Motor neuron (in vitro differentiated cells): ENCODE measurements around the gene SMAP2. TPM values are rescaled to one million over a fixed set of nuclear protein-coding genes. Genes with fewer than 3 reads are reported as not detected.

ENCODE experiments used
- ATAC-seq, 8 experiments: fragments of 200-7000 bp; cut with Tn5 transposase; replicated peaks in 6 of 8; 2 replicates each; pipeline ENCODE4 v1.8.0; 2021; ENCODE audit warnings: mild to moderate bottlenecking in 8 of 8, moderate library complexity in 8 of 8
- H3K27ac ChIP-seq, 2 donors: fragments of 250-450 bp; sonication (Bioruptor Pico); 2 replicates each; pipeline ENCODE4 v1.9.0; 2021; ENCODE audit warnings: antibody characterized with exemption in 2 of 2, mild to moderate bottlenecking in 2 of 2, moderate library complexity in 1 of 2
- H3K4me1 ChIP-seq, 2 donors: fragments of 250-450 bp; sonication (Bioruptor Pico); replicated peaks in 1 of 2; 2 replicates each; pipeline ENCODE4 v1.6.1; 2021; ENCODE audit warnings: antibody characterized with exemption in 2 of 2, mild to moderate bottlenecking in 2 of 2, moderate library complexity in 1 of 2
- H3K4me3 ChIP-seq, 5 donors: fragments of 250-450 bp; sonication (Bioruptor Pico); 2 replicates each; pipeline ENCODE4 v1.9.0; 2021; ENCODE audit warnings: antibody characterized with exemption in 5 of 5, mild to moderate bottlenecking in 5 of 5, moderate library complexity in 4 of 5
- WGBS, 10 experiments: fragments of 450-650 bp; shearing (Covaris generic); methylation state at CpG; one replicate each; pipeline ENCODE4 v1.0.0; 2022; 5-methylcytosine and 5-hydroxymethylcytosine counted together
- in situ Hi-C, 9 experiments: fragments of 400-800 bp; cut with MboI; loops; one replicate each; pipeline ENCODE4 v1.15.0; 2021; ENCODE audit warnings: low sequenced_read_pairs in 9 of 9, low pct_unique_long_range_greater_than_20kb in 2 of 9; ENCODE audit not compliant: unreplicated experiment in 9 of 9
- total RNA-seq, 8 experiments: library from RNA; unstranded; fragments of 300-600 nt; gene quantifications; 2 replicates each; pipeline versions ENCODE4 v1.2.3 to v1.2.4, GENCODE V29; 2022

Gene SMAP2
- total RNA-seq, 8 experiments from 2014 or later, result 9.6 to 60.9 (median 35.6) TPM

GRCh38 chr1:40352126-40352525 is 21.4 kb upstream of the SMAP2 start:
- Histone ChIP-seq H3K27ac (no peak overlapping the region), H3K4me3 (no peak overlapping the region), H3K4me1 (no peaks in the 10 kb centered on the region)
- WGBS, 10 experiments, result 26 to 94% (median 87%) methylated on average over 2 to 3 of the region's 3 CpGs; no CpG with 5 or more reads in 1 of the 10 experiments
- peak in 1 of 8 experiments; percentile 22 for ATAC-seq
- in situ Hi-C loops, result no loop called here

- no peak for ATAC-seq
These were observed 20.4 kb upstream of the SMAP2 start for GRCh38 chr1:40353082-40353481.

DNA sequence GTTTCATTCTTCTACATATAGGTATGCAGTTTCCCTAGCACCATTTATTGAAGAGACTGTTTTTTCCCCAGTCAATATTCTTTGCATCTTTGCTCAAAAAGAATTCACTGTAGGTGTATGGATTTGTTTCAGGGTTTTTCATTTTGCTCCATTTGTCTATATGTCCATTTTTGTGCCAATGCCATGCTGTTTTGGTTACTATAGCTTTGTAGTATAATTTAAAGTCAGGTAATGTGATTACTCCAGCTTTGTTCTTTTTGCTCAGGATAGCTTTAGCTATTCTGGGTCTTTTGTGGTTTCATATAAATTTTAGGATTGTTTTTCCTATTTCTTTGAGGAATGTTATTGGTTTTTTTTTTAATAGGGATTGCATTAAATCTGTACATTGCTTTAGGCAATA is 15.9 kb upstream of the SMAP2 start:
- no peaks in the 10 kb centered on the region for H3K4me1 ChIP-seq
- H3K4me3 ChIP-seq, result no peak overlapping the region
- no peak for ATAC-seq
- H3K27ac ChIP-seq, result no peak overlapping the region
- in situ Hi-C loops, result no loop called here

More at GRCh38 chr1:40353082-40353481, 20.4 kb upstream of the SMAP2 start:
- in situ Hi-C loops, result no loop called here
- Histone ChIP-seq H3K4me1 (no peaks in the 10 kb centered on the region), H3K4me3 (no peak overlapping the region), H3K27ac (no peak overlapping the region)
- 67 to 100% (median 90%) methylated on average over 1 to 3 of the region's 3 CpGs; no CpG with 5 or more reads in 1 of the 10 experiments for WGBS, 10 experiments

DNA sequence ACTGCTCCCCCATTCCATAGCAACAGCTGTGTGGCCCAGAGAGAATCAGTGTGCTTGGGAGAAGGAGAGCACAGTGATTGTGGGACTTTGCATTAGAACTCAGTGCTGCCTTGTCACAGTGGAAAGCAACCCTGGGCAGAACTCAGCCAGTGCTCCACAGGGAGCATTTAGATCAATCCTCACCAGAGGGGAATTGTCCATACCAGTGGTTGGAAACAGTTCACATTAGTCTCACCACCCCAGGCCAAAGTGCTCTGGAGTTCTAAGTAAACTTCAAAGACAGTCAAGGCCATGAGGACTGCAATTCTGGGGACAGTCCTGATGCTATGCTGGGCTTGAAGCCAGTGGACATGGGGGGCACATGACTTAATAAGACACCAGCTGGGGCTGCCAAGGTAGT is 12.9 kb upstream of the SMAP2 start:
- no peak overlapping the region for H3K27ac ChIP-seq
- no peaks in the 10 kb centered on the region for H3K4me1 ChIP-seq
- in situ Hi-C loops, result no loop called here
- H3K4me3 ChIP-seq, result no peak overlapping the region
- no peak for ATAC-seq

- WGBS, 10 experiments, result 0 to 71% (median 42%) methylated on average over 1 of the region's 1 CpG; no CpG with 5 or more reads in 6 of the 10 experiments
These were observed 12.3 kb upstream of the SMAP2 start for GRCh38 chr1:40361201-40361600.

DNA sequence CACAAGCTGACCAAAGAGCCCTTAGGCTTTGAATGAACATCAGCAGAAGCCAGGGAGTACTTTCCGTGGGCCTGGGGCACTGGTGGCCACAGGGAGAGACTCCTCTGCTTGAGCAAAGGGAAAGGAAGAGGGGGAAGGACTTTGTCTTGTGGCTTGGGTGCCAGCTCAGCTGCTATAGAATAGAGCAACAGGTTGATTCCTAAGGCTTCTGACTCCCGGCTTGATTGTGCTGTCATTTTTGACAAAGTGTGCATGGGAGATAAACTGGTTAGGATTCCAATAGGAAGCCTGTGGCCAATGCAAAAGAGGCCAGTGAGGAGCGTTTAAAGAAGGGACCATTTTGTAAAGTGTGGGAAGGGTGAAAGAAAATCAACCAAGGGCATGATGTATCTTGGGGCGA is 11.9 kb upstream of the SMAP2 start:
- no peak for ATAC-seq
- 57 to 100% (median 83%) methylated on average over 1 to 4 of the region's 4 CpGs; no CpG with 5 or more reads in 3 of the 10 experiments for WGBS, 10 experiments
- no peak overlapping the region for H3K4me3 ChIP-seq
- no peak overlapping the region for H3K27ac ChIP-seq
- H3K4me1 ChIP-seq, result no peaks in the 10 kb centered on the region
- in situ Hi-C loops, result no loop called here

More at GRCh38 chr1:40361201-40361600, 12.3 kb upstream of the SMAP2 start:
- Histone ChIP-seq H3K4me1 (no peaks in the 10 kb centered on the region), H3K4me3 (no peak overlapping the region), H3K27ac (no peak overlapping the region)
- ATAC-seq, result no peak
- in situ Hi-C loops, result no loop called here

- Histone ChIP-seq H3K4me3 (no peak overlapping the region), H3K4me1 (no peaks in the 10 kb centered on the region), H3K27ac (no peak overlapping the region)
- WGBS, 10 experiments, result 23 to 100% (median 64%) methylated on average over 1 to 2 of the region's 2 CpGs; no CpG with 5 or more reads in 2 of the 10 experiments
- ATAC-seq, result no peak
- in situ Hi-C loops, result no loop called here
These were observed 11.3 kb upstream of the SMAP2 start for GRCh38 chr1:40362199-40362598.

DNA sequence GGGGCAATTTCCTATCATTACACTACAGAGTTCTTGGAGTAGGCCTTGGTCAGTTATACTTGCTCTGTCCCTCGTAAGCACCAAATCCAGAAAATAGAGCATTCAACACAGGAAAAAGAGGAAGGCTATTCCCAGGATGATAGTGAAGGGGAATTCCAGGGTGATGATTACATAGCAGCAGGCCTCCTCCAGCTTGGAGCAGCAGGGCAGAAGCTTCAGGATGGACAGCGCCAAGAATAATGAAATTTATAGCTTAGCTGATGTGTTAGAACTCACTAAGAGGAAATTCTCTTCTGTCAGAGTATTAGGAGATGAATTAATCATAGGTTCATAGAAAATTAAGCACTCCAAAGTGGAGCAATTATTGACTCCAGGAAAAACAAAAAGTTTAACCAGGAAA is 10.8 kb upstream of the SMAP2 start:
- ATAC-seq, result peak in 2 of 8 experiments; percentile 26 to 31
- Histone ChIP-seq H3K4me1 (no peaks in the 10 kb centered on the region), H3K27ac (no peak overlapping the region), H3K4me3 (no peak overlapping the region)
- 0 to 94% (median 54%) methylated on average over 2 of the region's 2 CpGs; no CpG with 5 or more reads in 2 of the 10 experiments for WGBS, 10 experiments
- in situ Hi-C loops, result no loop called here

DNA sequence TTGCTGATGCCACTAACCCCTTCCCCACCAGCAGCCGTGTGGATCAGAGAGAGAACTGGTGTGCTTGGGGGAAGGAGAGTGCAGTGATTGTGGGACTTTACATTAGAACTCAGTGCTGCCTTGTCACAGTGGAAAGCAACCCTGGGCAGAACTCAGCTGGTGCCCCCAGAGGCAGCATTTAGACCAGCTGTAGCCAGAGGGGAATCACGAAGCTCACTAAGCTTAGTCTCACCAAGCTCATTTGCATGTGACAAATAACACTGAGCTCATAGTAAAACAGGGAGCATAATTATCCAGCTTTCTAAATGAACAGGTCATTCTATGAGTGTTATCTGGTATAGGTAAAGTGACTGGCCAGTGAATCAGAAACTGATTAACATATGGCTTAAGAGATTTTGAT is 9.8 kb upstream of the SMAP2 start:
- no peaks in the 10 kb centered on the region for H3K4me1 ChIP-seq
- no peak overlapping the region for H3K27ac ChIP-seq
- no peak overlapping the region for H3K4me3 ChIP-seq
- WGBS, 10 experiments, result 0 to 40% (median 9%) methylated on average over 1 to 2 of the region's 2 CpGs; no CpG with 5 or more reads in 4 of the 10 experiments
- in situ Hi-C loops, result no loop called here
- ATAC-seq, result peak; percentile 42 to 95 (median 72)

- Histone ChIP-seq H3K27ac (no peak overlapping the region), H3K4me3 (no peak overlapping the region), H3K4me1 (peaks cover 9 to 11% of the 10 kb centered on the region in 2 donors)
- no peak for ATAC-seq
- WGBS, 10 experiments, result 48 to 100% (median 78%) methylated on average over 2 to 4 of the region's 4 CpGs; no CpG with 5 or more reads in 1 of the 10 experiments
- in situ Hi-C loops, result no loop called here
These were observed 1.7 kb upstream of the SMAP2 start for GRCh38 chr1:40371707-40372258.

- Histone ChIP-seq H3K4me3 (peak overlapping the region in 1 of 5 donors; percentile 77), H3K27ac (no peak overlapping the region), H3K4me1 (peaks cover 9 to 11% of the 10 kb centered on the region in 2 donors)
- 14 to 83% (median 63%) methylated on average over 1 to 6 of the region's 6 CpGs for WGBS, 10 experiments
- in situ Hi-C loops, result no loop called here
- no peak for ATAC-seq
These were observed 737 bp upstream of the SMAP2 start for GRCh38 chr1:40372658-40373322.

GRCh38 chr1:40377512-40377911 is 4.0 kb downstream of the SMAP2 start:
- Histone ChIP-seq H3K4me3 (no peak overlapping the region), H3K27ac (no peak overlapping the region), H3K4me1 (peaks cover 9 to 11% of the 10 kb centered on the region in 2 donors)
- WGBS, 10 experiments, result 57 to 100% (median 80%) methylated on average over 1 of the region's 1 CpG; no CpG with 5 or more reads in 3 of the 10 experiments
- in situ Hi-C loops, result no loop called here
- no peak for ATAC-seq

GRCh38 chr1:40379785-40380452 is 6.4 kb downstream of the SMAP2 start:
- ATAC-seq, result no peak
- in situ Hi-C loops, result no loop called here
- Histone ChIP-seq H3K27ac (no peak overlapping the region), H3K4me1 (peaks cover 9 to 11% of the 10 kb centered on the region in 2 donors), H3K4me3 (no peak overlapping the region)
- WGBS, 10 experiments, result 0 to 100% (median 3%) methylated on average over 1 of the region's 1 CpG
